ENCODE results near the gene RAVER1. TPM values are rescaled to one million over a fixed set of nuclear protein-coding genes. Genes with fewer than 3 reads are reported as not detected.
"Not testable (repeated sequence)": the region's sequence is repeated elsewhere in the genome, so short reads cannot be mapped to it uniquely, and the experiment has no call there.

Gene RAVER1
- total and polyA plus RNA-seq, 9 of the 15 experiments (the other 6 are each of a cell fraction or from before 2014, with no cell fraction given) = 0.06 to 113 (median 7.0) TPM

DNA sequence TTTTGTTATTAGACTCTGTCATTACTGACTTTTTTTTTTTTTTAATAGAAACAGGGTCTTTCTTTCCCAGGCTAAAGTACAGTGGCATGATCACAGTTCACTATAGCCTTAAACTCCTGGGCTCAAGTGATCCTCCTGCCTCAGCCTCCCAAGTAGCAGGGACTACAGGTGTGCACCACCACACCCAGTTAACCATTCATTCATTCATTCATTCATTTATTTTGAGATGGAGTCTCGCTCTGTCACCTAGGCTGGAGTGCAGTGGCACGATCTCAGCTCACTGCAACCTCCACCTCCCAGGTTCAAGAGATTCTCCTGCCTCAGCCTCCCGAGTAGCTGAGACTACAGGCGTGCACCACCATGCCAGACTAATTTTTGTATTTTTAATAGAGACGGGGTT is 51.3 kb downstream of the RAVER1 start:
- not testable (repeated sequence) for FAIRE-seq

GRCh38 chr19:10279737-10280442 is 53.4 kb downstream of the RAVER1 start:
- H3K27me3 ChIP-seq (ENCODE audit: control insufficient read depth in 2 of 2, insufficient read depth in 2 of 2, low read length in 2 of 2) = no peaks in the 10 kb centered on the region
- CTCF ChIA-PET (ENCODE audit: low intra/inter-chr PET ratio) = no interaction called here
- intact Hi-C loops (cut with micrococcal nuclease) (no loop called here), in situ Hi-C loops (cut with MboI) (no loop called here)
- H2AFZ ChIP-seq (ENCODE audit: low read depth, low read length) = no peak overlapping the region
- peaks cover 8% of the 10 kb centered on the region; the same call in 2 of the 3 replicates for H3K79me2 ChIP-seq (ENCODE audit: control insufficient read depth, insufficient read depth, low read length)
- 87% methylated on average over 5 of the region's 5 CpGs for WGBS (ENCODE audit: insufficient coverage, low coverage, missing lambda C conversion rate)
- ATAC-seq (no peak), DNase-seq (ENCODE audit: extremely low read depth in 1 of 4, low spot score in 3 of 4) (no peak), FAIRE-seq (no peak)
- H4K20me1 ChIP-seq (replicated peaks; ENCODE audit: control insufficient read depth, insufficient read depth, low read length) = no peaks in the 10 kb centered on the region
- peak overlapping the region in 1 of 2 experiments; percentile 36; a peak in 1 of 4 replicates for H3K9ac ChIP-seq (ENCODE audit: insufficient read depth in 1 of 2, low read depth in 2 of 2, low read length in 2 of 2)
- H3K4me2 ChIP-seq (ENCODE audit: insufficient read depth, low read length) = no peak overlapping the region
- no peak overlapping the region for H3K27ac ChIP-seq (ENCODE audit: extremely low read depth, low read depth, low read length)
- no TSS peak for BruUV-seq (replicated peaks)
- POLR2A ChIA-PET = interaction anchor here (0.9 to 1.9 kb wide), 4 partner anchors 8 to 92 kb away, joined by 3 to 15 read pairs (median 6); partner anchors contain the start of genes ICAM1 and ICAM5
- H3K4me3 ChIP-seq = no peak overlapping the region
- peaks cover 82% of the 10 kb centered on the region; the same call in 2 of the 3 replicates for H3K36me3 ChIP-seq (ENCODE audit: control insufficient read depth, insufficient read depth, low read length)
- peaks cover 1% of the 10 kb centered on the region for H3K9me1 ChIP-seq (ENCODE audit: control insufficient read depth, insufficient read depth, low read length)
- no peaks in the 10 kb centered on the region for H3K9me3 ChIP-seq (replicated peaks; ENCODE audit: control insufficient read depth, insufficient read depth, low read depth, low read length)
- peaks cover 11 to 21% of the 10 kb centered on the region in 2 experiments; a peak in 4 of 5 replicates for H3K4me1 ChIP-seq (replicated peaks in 1 of 2; ENCODE audit: control insufficient read depth in 2 of 2, insufficient read depth in 2 of 2, low read length in 2 of 2)
- TF ChIP-seq CEBPB (tag; IDR thresholded peaks at IDR 0.05) (no peak), ZFX (CRISPR knock-in tag; IDR thresholded peaks at IDR 0.05) (no peak), TOE1 (IDR thresholded peaks at IDR 0.05; ENCODE audit: borderline replicate concordance) (no peak), TOE1 (CRISPR knock-in tag; IDR thresholded peaks at IDR 0.05; ENCODE audit: borderline replicate concordance, low read depth) (no peak), ZNF354B (CRISPR knock-in tag; IDR thresholded peaks at IDR 0.05) (no peak), CCNT2 (IDR thresholded peaks at IDR 0.05; ENCODE audit: borderline replicate concordance, extremely low read depth, insufficient read length, low read depth, low read length) (no peak), KAT7 (CRISPR knock-in tag; IDR thresholded peaks at IDR 0.05; ENCODE audit: borderline replicate concordance) (no peak), STAT5A (IDR thresholded peaks at IDR 0.05; ENCODE audit: borderline replicate concordance, low read length) (no peak), PCBP1 (IDR thresholded peaks at IDR 0.05; ENCODE audit: low read depth, low read length, poor library complexity, severe bottlenecking) (no peak), XRCC3 (IDR thresholded peaks at IDR 0.05) (no peak), ZBTB49 (CRISPR knock-in tag; IDR thresholded peaks at IDR 0.05; ENCODE audit: borderline replicate concordance) (no peak), RFX7 (CRISPR knock-in tag; IDR thresholded peaks at IDR 0.05) (no peak)

More for the DNA sequence above, 51.3 kb downstream of the RAVER1 start:
- H3K9me3 ChIP-seq (replicated peaks; ENCODE audit: control insufficient read depth, insufficient read depth, low read depth, low read length); H2AFZ ChIP-seq (ENCODE audit: low read depth, low read length); H3K27me3 ChIP-seq (ENCODE audit: control insufficient read depth in 2 of 2, insufficient read depth in 2 of 2, low read length in 2 of 2); CTCF ChIA-PET (ENCODE audit: low intra/inter-chr PET ratio); POLR2A ChIA-PET; in situ Hi-C loops (cut with MboI); H3K4me2 ChIP-seq (ENCODE audit: insufficient read depth, low read length); H3K27ac ChIP-seq (ENCODE audit: extremely low read depth, low read depth, low read length); H3K4me3 ChIP-seq; intact Hi-C loops (cut with micrococcal nuclease); H4K20me1 ChIP-seq (replicated peaks; ENCODE audit: control insufficient read depth, insufficient read depth, low read length); BruUV-seq (replicated peaks); H3K9ac ChIP-seq (ENCODE audit: insufficient read depth in 1 of 2, low read depth in 2 of 2, low read length in 2 of 2); ATAC-seq; DNase-seq (ENCODE audit: extremely low read depth in 1 of 4, low spot score in 3 of 4); H3K9me1 ChIP-seq (ENCODE audit: control insufficient read depth, insufficient read depth, low read length): not testable (repeated sequence)
- peaks cover 28 to 38% of the 10 kb centered on the region in 2 experiments; a peak in 4 of 5 replicates for H3K4me1 ChIP-seq (replicated peaks in 1 of 2; ENCODE audit: control insufficient read depth in 2 of 2, insufficient read depth in 2 of 2, low read length in 2 of 2)
- H3K36me3 ChIP-seq (ENCODE audit: control insufficient read depth, insufficient read depth, low read length) = peaks cover 85% of the 10 kb centered on the region
- H3K79me2 ChIP-seq (ENCODE audit: control insufficient read depth, insufficient read depth, low read length) = peaks cover 14% of the 10 kb centered on the region
- 0 out of 2 replicates have a peak, but pooled peaks have one; percentile 34 for TF ChIP-seq POLR2A (conservative IDR thresholded peaks at IDR 0.05)
- peak; percentile 57; the same call in 1 of the 2 replicates for TF ChIP-seq BCOR (IDR thresholded peaks at IDR 0.05)
- peak; percentile 89 for TF ChIP-seq ZNF24 (IDR thresholded peaks at IDR 0.05)
- WGBS (ENCODE audit: insufficient coverage, low coverage, missing lambda C conversion rate) = 80% methylated on average over 4 of the region's 5 CpGs

All from K562 (cell line).